Natural killer cell (primary cell): ENCODE results near the gene SLC41A3. TPM values are rescaled to one million over a fixed set of nuclear protein-coding genes. Genes with fewer than 3 reads are reported as not detected.

Source experiments
- ATAC-seq, 3 donors: fragments of 150-1000 bp in 2 of 3; fragments of 200-7000 bp in 1 of 3; cut with Tn5 transposase; 1 replicate in 1 of 3; 2 replicates in 2 of 3; pipeline ENCODE4 v1.10.0; 2021; ENCODE audit warnings: mild to moderate bottlenecking in 2 of 3, moderate library complexity in 2 of 3
- DNase-seq, 2 donors: peaks; one replicate each; pipeline versions ENCODE4 v3.0.0 to v3.0.0-alpha.2; 2013 to 2021; ENCODE audit warnings: mixed read lengths in 1 of 2
- H3K27ac ChIP-seq: one replicate; pipeline ENCODE4 v1.5.1; 2013; ENCODE audit warnings: mild to moderate bottlenecking, low read length
- H3K27me3 ChIP-seq: one replicate; pipeline ENCODE4 v1.6.1; 2013; ENCODE audit warnings: low read length; ENCODE audit not compliant: control insufficient read depth, insufficient read depth
- H3K36me3 ChIP-seq: one replicate; pipeline ENCODE4 v1.6.1; 2013; ENCODE audit warnings: low read length; ENCODE audit not compliant: control insufficient read depth, insufficient read depth
- H3K4me1 ChIP-seq: one replicate; pipeline ENCODE4 v1.6.1; 2013; ENCODE audit warnings: low read length; ENCODE audit not compliant: control insufficient read depth, insufficient read depth
- H3K4me3 ChIP-seq: one replicate; pipeline ENCODE4 v1.5.1; 2013; ENCODE audit warnings: low read length
- H3K9me3 ChIP-seq: one replicate; pipeline ENCODE4 v1.6.1; 2013; ENCODE audit warnings: low read length; ENCODE audit not compliant: control insufficient read depth, insufficient read depth
- H3K27ac Mint-ChIP-seq, 2 donors: one replicate each; pipeline ENCODE4 v1.8.0; 2022; ENCODE audit warnings: mild to moderate bottlenecking in 2 of 2, mixed read lengths in 2 of 2, moderate library complexity in 1 of 2
- H3K27me3 Mint-ChIP-seq, 2 donors: one replicate each; pipeline ENCODE4 v1.8.0; 2022; ENCODE audit warnings: low read depth in 2 of 2, mixed read lengths in 2 of 2
- H3K36me3 Mint-ChIP-seq: one replicate; pipeline ENCODE4 v1.8.0; 2022; ENCODE audit warnings: mixed read lengths
- H3K4me1 Mint-ChIP-seq, 2 donors: one replicate each; pipeline ENCODE4 v1.8.0; 2022; ENCODE audit warnings: mixed read lengths in 2 of 2
- H3K4me3 Mint-ChIP-seq: one replicate; pipeline ENCODE4 v1.8.0; 2022; ENCODE audit warnings: mild to moderate bottlenecking, moderate library complexity, mixed read lengths
- H3K9me3 Mint-ChIP-seq, 2 donors: one replicate each; pipeline ENCODE4 v1.8.0; 2022; ENCODE audit warnings: mixed read lengths in 2 of 2
- CTCF ChIP-seq: fragments of 200-600 bp; IDR thresholded peaks from one replicate; pipeline ENCODE4 v1.8.0; 2022; ENCODE audit warnings: antibody characterized with exemption
- WGBS: methylation state at CpG from one replicate; pipeline ENCODE4 v1.1.7; 2013; ENCODE audit warnings: missing lambda C conversion rate; ENCODE audit not compliant: insufficient coverage; 5-methylcytosine and 5-hydroxymethylcytosine counted together
- intact Hi-C: fragments of 100-400 bp; cut with micrococcal nuclease; formaldehyde crosslinking; loops from one replicate; pipeline ENCODE4 v1.14.2; 2022
- total RNA-seq, 4 donors: library from RNA; stranded (reverse); fragments of 120-200 nt in 1 of 4; gene quantifications; one replicate each; pipeline versions ENCODE4 v1.2.3 to v1.2.4, GENCODE V29; 2013 to 2022

Gene SLC41A3
- total RNA-seq, 3 donors from 2014 or later (not counting 1 experiment from before 2014, with no cell fraction given) = 24.2 to 29.6 (median 27.1) TPM

- H3K4me3 Mint-ChIP-seq = no peak overlapping the region
- H3K4me3 ChIP-seq = no peak overlapping the region
- H3K4me1 Mint-ChIP-seq = no peaks in the 10 kb centered on the region
- TF ChIP-seq CTCF = no peak
- no peaks in the 10 kb centered on the region for H3K9me3 Mint-ChIP-seq
- H3K9me3 ChIP-seq = no peaks in the 10 kb centered on the region
- H3K27ac ChIP-seq = no peak overlapping the region
- intact Hi-C loops = no loop called here
- H3K27ac Mint-ChIP-seq = no peak overlapping the region
- H3K27me3 Mint-ChIP-seq = no peaks in the 10 kb centered on the region
- H3K4me1 ChIP-seq = no peaks in the 10 kb centered on the region
- DNase-seq (no peak), ATAC-seq (no peak)
- peaks cover 5% of the 10 kb centered on the region for H3K36me3 ChIP-seq
- peaks cover 9% of the 10 kb centered on the region for H3K36me3 Mint-ChIP-seq
- no peaks in the 10 kb centered on the region for H3K27me3 ChIP-seq
- 95% methylated on average over 10 of the region's 10 CpGs for WGBS
Measured at GRCh38 chr3:126015075-126015474, 68.8 kb downstream of the SLC41A3 start.

GRCh38 chr3:126014252-126014651, 69.7 kb downstream of the SLC41A3 start:
- ATAC-seq (peak in 1 of 3 donors; percentile 14), DNase-seq (no peak)
- no peak for TF ChIP-seq CTCF
- no peaks in the 10 kb centered on the region for H3K9me3 ChIP-seq
- Mint-ChIP-seq H3K27ac (no peak overlapping the region), H3K27me3 (no peaks in the 10 kb centered on the region), H3K4me1 (no peaks in the 10 kb centered on the region), H3K4me3 (no peak overlapping the region), H3K36me3 (peaks cover 9% of the 10 kb centered on the region), H3K9me3 (no peaks in the 10 kb centered on the region)
- intact Hi-C loops = no loop called here
- WGBS = 96% methylated on average over 4 of the region's 4 CpGs
- peaks cover 5% of the 10 kb centered on the region for H3K36me3 ChIP-seq
- no peaks in the 10 kb centered on the region for H3K4me1 ChIP-seq
- no peak overlapping the region for H3K4me3 ChIP-seq
- no peaks in the 10 kb centered on the region for H3K27me3 ChIP-seq
- H3K27ac ChIP-seq = no peak overlapping the region

GRCh38 chr3:126013751-126014156, 70.2 kb downstream of the SLC41A3 start:
- Mint-ChIP-seq H3K4me1 (no peaks in the 10 kb centered on the region), H3K27ac (no peak overlapping the region), H3K4me3 (no peak overlapping the region), H3K27me3 (no peaks in the 10 kb centered on the region), H3K36me3 (peaks cover 9% of the 10 kb centered on the region), H3K9me3 (no peaks in the 10 kb centered on the region)
- Histone ChIP-seq H3K4me1 (no peaks in the 10 kb centered on the region), H3K4me3 (no peak overlapping the region), H3K36me3 (peaks cover 7% of the 10 kb centered on the region), H3K9me3 (no peaks in the 10 kb centered on the region), H3K27ac (no peak overlapping the region), H3K27me3 (no peaks in the 10 kb centered on the region)
- WGBS = 90% methylated on average over 8 of the region's 8 CpGs
- TF ChIP-seq CTCF = no peak
- intact Hi-C loops = no loop called here
- DNase-seq = no peak
- ATAC-seq = peak in 1 of 3 donors; percentile 22

- no peak overlapping the region for H3K4me3 ChIP-seq
- no peak overlapping the region for H3K4me3 Mint-ChIP-seq
- ATAC-seq (no peak), DNase-seq (no peak)
- no peaks in the 10 kb centered on the region for H3K9me3 Mint-ChIP-seq
- peaks cover 9% of the 10 kb centered on the region for H3K36me3 Mint-ChIP-seq
- no peak overlapping the region for H3K27ac Mint-ChIP-seq
- no peaks in the 10 kb centered on the region for H3K9me3 ChIP-seq
- no peak overlapping the region for H3K27ac ChIP-seq
- H3K4me1 Mint-ChIP-seq = no peaks in the 10 kb centered on the region
- intact Hi-C loops = no loop called here
- H3K27me3 ChIP-seq = no peaks in the 10 kb centered on the region
- peaks cover 22% of the 10 kb centered on the region for H3K36me3 ChIP-seq
- no peak for TF ChIP-seq CTCF
- H3K27me3 Mint-ChIP-seq = no peaks in the 10 kb centered on the region
- H3K4me1 ChIP-seq = no peaks in the 10 kb centered on the region
- 88% methylated on average over 3 of the region's 3 CpGs for WGBS
Measured at GRCh38 chr3:126009181-126009580, 74.7 kb downstream of the SLC41A3 start.
